KMS-11 (cell line): ENCODE measurements around the gene GPRIN2.

Source experiments
- H2AFZ ChIP-seq: fragments of 200-600 bp; sonication (generic); 2 replicates; pipeline ENCODE4 v1.6.1; 2016; ENCODE audit warnings: antibody characterized with exemption, mixed run types, low read depth
- H3K27ac ChIP-seq: fragments of 200-600 bp; sonication (generic); 2 replicates; pipeline ENCODE4 v1.6.1; 2016; ENCODE audit warnings: mild to moderate bottlenecking, mixed run types
- H3K27me3 ChIP-seq: fragments of 200-600 bp; sonication (generic); 2 replicates; pipeline ENCODE4 v1.6.1; 2017; ENCODE audit warnings: mild to moderate bottlenecking, low read depth, mixed run types, moderate library complexity; ENCODE audit not compliant: insufficient read depth
- H3K36me3 ChIP-seq: fragments of 200-600 bp; sonication (generic); 2 replicates; pipeline ENCODE4 v1.6.1; 2017; ENCODE audit warnings: mild to moderate bottlenecking, mixed run types; ENCODE audit not compliant: insufficient read depth
- H3K4me1 ChIP-seq: fragments of 200-600 bp; sonication (generic); 2 replicates; pipeline ENCODE4 v1.6.1; 2016; ENCODE audit warnings: mild to moderate bottlenecking, low read depth, mixed run types; ENCODE audit not compliant: poor library complexity, severe bottlenecking
- H3K4me2 ChIP-seq: fragments of 200-600 bp; sonication (generic); 2 replicates; pipeline ENCODE4 v1.7.0; 2016; ENCODE audit warnings: mild to moderate bottlenecking, mixed run types
- H3K4me3 ChIP-seq: fragments of 200-600 bp; sonication (generic); IDR thresholded peaks from 2 replicates; pipeline ENCODE4 v1.6.1; 2017; ENCODE audit warnings: low read depth, low read length, mixed read lengths; ENCODE audit not compliant: insufficient read depth
- H3K79me2 ChIP-seq: fragments of 200-600 bp; sonication (generic); 2 replicates; pipeline ENCODE4 v1.6.1; 2016; ENCODE audit warnings: low read depth, mixed run types; ENCODE audit not compliant: insufficient read depth
- H3K9ac ChIP-seq: fragments of 200-600 bp; sonication (generic); 2 replicates; pipeline ENCODE4 v1.6.1; 2016; ENCODE audit warnings: mild to moderate bottlenecking, mixed run types
- H4K20me1 ChIP-seq: fragments of 200-600 bp; sonication (generic); 2 replicates; pipeline ENCODE4 v1.6.1; 2016; ENCODE audit warnings: mild to moderate bottlenecking, mixed run types; ENCODE audit not compliant: insufficient read depth
- CTCF ChIP-seq: fragments of 200-600 bp; sonication (generic); conservative IDR thresholded peaks from 2 replicates; pipeline ENCODE4 v1.6.1; 2017; ENCODE audit warnings: low read depth, mild to moderate bottlenecking, antibody characterized with exemption, low read length, moderate library complexity, mixed read lengths

GPRIN2 gene

GRCh38 chr10:46520941-46521340 lies 35.5 kb downstream of the GPRIN2 start:
- Histone ChIP-seq H3K36me3 (no peaks in the 10 kb centered on the region), H3K4me3 (no peak overlapping the region), H3K9ac (no peak overlapping the region), H4K20me1 (no peaks in the 10 kb centered on the region), H3K79me2 (no peaks in the 10 kb centered on the region), H3K4me2 (no peak overlapping the region), H3K4me1 (no peaks in the 10 kb centered on the region), H3K27ac (no peak overlapping the region), H3K27me3 (no peaks in the 10 kb centered on the region), H2AFZ (no peak overlapping the region)
- no peak for TF ChIP-seq CTCF

DNA sequence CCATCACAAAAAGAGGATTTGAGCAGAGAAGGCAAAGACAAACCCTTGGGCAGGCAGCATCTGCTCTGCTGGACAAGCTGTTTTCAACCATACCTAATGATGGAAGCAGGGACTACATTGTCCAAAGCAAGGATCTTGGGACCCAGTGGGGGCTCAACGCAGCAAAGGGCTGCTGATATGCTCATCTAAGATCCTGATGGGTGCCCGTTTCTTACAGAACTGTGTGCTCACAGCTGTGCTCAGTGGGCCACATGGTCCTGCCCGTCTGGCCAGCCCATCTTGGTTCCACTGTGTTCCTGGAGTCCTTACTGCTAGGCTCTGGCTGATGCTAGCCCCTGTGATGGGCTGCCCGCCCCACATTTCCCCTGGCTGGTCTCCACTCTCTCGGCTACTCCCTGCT lies 36.1 kb downstream of the GPRIN2 start:
- H2AFZ ChIP-seq = no peak overlapping the region
- no peak overlapping the region for H3K27ac ChIP-seq
- H3K4me2 ChIP-seq = no peak overlapping the region

DNA sequence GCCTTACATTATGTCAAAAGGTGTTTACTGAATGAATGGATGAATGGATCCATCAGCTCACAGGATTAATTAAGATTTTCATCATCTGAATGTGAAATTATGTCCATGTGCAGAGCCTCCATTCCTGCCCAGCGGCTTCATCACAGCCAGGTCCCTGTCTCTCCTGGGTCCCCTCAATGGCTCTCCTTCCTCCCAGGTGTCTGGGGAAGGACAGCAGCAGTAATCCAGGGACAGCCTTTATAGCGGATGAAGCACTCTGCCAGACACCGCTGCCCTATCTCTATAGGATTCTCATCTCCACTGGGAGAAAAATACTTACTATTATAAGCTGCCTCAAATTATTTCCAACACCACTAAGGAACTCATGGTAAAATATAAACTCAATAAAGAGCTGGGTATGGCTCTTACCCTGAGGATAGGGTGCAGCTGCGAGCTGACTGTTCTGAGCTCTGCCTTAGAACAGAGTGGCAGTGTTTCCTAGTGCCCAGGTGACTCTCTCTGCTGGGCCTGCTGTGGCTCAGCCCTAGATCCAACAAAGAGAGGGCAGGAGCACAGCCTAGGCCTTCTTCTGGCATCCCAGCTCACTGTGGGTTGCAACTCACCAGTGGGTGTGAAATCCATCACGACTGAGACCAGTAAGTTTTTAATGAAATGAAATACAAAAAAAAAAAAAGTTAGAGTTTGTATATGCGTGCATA lies 38.3 kb downstream of the GPRIN2 start:
- Histone ChIP-seq H3K36me3 (no peaks in the 10 kb centered on the region), H3K9ac (no peak overlapping the region), H4K20me1 (no peaks in the 10 kb centered on the region), H3K79me2 (no peaks in the 10 kb centered on the region), H3K27ac (no peak overlapping the region), H2AFZ (no peak overlapping the region), H3K4me1 (no peaks in the 10 kb centered on the region), H3K4me3 (no peak overlapping the region), H3K27me3 (no peaks in the 10 kb centered on the region), H3K4me2 (no peak overlapping the region)
- no peak for TF ChIP-seq CTCF

More for the DNA sequence above, 36.1 kb downstream of the GPRIN2 start:
- no peak overlapping the region for H3K4me3 ChIP-seq
- no peaks in the 10 kb centered on the region for H3K4me1 ChIP-seq
- H3K27me3 ChIP-seq = no peaks in the 10 kb centered on the region
- no peaks in the 10 kb centered on the region for H4K20me1 ChIP-seq
- H3K36me3 ChIP-seq = no peaks in the 10 kb centered on the region
- no peak overlapping the region for H3K9ac ChIP-seq
- no peak for TF ChIP-seq CTCF
- H3K79me2 ChIP-seq = no peaks in the 10 kb centered on the region

- H3K27me3 ChIP-seq = no peaks in the 10 kb centered on the region
- H3K4me3 ChIP-seq = no peak overlapping the region
- H3K36me3 ChIP-seq = no peaks in the 10 kb centered on the region
- H3K9ac ChIP-seq = no peak overlapping the region
- TF ChIP-seq CTCF = no peak
- H3K27ac ChIP-seq = no peak overlapping the region
- H2AFZ ChIP-seq = no peak overlapping the region
- no peaks in the 10 kb centered on the region for H3K79me2 ChIP-seq
- H4K20me1 ChIP-seq = no peaks in the 10 kb centered on the region
- no peaks in the 10 kb centered on the region for H3K4me1 ChIP-seq
- H3K4me2 ChIP-seq = no peak overlapping the region
Observed at GRCh38 chr10:46517541-46517940, 38.9 kb downstream of the GPRIN2 start.
